ENCODE data around the gene TMEM30B. TPM values are rescaled to one million over a fixed set of nuclear protein-coding genes. Genes with fewer than 3 reads are reported as not detected.

The TMEM30B gene
- total RNA-seq, 4 donors from 2014 or later = 2.0 to 3.4 (median 2.8) TPM

DNA sequence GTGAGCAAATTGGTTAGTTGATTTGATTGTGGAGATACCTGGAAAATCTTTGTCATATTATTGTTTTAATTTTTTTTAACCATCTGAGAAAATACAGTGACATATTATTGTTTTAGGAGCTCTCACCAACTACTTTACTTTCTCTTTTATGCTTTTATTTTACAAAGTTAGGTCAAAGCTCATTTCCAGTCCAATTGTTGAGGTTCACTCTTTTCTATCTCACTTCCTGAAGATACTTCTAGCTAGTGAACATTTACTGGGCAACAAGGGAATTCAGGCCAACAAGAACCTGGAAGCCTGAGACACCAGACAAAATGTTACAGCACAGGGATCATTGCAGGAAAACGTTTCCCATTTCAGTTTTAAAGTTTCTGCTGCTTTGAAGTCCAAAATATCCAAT is 3.9 kb downstream of the TMEM30B start:
- TF ChIP-seq, protein P1, sequence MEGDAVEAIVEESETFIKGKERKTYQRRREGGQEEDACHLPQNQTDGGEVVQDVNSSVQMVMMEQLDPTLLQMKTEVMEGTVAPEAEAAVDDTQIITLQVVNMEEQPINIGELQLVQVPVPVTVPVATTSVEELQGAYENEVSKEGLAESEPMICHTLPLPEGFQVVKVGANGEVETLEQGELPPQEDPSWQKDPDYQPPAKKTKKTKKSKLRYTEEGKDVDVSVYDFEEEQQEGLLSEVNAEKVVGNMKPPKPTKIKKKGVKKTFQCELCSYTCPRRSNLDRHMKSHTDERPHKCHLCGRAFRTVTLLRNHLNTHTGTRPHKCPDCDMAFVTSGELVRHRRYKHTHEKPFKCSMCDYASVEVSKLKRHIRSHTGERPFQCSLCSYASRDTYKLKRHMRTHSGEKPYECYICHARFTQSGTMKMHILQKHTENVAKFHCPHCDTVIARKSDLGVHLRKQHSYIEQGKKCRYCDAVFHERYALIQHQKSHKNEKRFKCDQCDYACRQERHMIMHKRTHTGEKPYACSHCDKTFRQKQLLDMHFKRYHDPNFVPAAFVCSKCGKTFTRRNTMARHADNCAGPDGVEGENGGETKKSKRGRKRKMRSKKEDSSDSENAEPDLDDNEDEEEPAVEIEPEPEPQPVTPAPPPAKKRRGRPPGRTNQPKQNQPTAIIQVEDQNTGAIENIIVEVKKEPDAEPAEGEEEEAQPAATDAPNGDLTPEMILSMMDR (IDR thresholded peaks at IDR 0.05; ENCODE audit: low read depth) = no peak

DNA sequence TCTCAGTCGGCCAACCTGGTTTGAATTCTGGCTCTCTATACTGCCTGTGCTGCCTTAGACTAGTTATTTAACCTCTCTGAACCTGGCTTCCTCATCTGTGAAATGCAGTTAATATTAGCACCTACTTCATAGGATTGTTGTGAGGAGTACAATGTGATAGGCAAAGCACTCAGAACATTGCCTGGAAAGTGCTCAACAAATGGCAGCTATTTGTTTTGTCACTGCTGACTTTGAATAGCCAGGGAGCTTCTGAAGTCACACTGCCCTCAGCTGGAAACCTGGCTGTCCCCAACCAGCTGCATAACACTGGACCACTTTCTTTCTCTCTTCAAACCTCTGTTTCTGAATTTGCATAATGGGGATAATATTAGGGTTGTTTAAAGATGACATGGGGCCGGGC is 9.6 kb downstream of the TMEM30B start:
- TF ChIP-seq, protein P1 (IDR thresholded peaks at IDR 0.05; ENCODE audit: low read depth) = no peak

DNA sequence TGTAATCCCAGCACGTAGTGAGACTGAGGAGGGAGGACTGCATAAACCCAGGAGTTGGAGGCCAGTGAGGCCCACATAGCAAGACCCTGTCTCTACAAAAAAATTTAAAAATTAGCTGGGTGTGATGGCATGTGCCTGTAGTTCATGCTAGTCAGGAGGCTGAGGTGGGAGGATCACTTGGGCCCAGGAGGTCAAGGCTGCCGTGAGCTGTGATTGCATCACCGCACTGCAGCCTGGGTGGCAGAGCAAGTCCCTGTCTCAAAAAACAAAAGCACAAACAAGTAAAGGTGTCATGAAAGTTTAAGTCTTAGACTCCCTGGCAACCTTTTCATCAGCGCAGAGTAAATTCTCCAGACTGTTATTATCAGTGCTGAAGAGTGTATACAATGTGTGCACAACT is 10.4 kb downstream of the TMEM30B start:
- TF ChIP-seq, protein P1 (IDR thresholded peaks at IDR 0.05; ENCODE audit: low read depth) = no peak

DNA sequence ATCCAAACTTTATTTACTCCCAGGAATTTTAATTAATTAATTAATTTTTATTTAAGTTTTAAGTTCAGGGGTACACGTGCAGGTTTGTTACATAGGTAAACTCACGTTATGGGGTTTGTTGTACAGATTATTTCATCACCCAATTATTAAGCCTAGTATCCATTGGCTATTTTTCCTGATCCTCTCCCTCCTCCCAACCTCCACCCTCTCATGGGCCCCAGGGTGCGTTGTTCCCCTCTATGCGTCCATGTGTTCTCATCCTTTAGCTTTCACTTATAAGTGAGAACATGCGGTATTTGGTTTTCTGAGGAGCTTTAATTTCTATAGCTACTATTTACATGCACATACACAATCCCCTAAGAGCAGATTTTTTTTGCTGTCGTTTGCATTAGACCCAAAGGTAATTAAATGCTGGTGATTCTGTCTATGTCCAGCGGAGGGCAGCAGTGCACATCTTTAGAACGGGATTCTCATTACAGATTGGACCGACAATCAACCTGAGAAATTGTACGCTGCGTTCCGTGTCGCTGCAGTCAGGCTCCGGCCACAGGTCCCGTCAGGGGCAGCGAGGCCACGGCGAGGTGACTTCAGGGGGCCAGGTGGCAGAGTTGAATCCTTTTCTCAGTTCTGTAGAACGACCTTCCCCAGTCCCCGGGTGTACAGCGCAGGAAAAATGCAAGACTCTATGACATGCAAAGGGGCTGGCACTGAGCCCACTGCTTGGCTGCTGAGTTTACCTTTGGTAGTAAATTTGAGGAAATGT is 11.6 kb downstream of the TMEM30B start:
- TF ChIP-seq, protein P1 (IDR thresholded peaks at IDR 0.05; ENCODE audit: low read depth) = no peak

DNA sequence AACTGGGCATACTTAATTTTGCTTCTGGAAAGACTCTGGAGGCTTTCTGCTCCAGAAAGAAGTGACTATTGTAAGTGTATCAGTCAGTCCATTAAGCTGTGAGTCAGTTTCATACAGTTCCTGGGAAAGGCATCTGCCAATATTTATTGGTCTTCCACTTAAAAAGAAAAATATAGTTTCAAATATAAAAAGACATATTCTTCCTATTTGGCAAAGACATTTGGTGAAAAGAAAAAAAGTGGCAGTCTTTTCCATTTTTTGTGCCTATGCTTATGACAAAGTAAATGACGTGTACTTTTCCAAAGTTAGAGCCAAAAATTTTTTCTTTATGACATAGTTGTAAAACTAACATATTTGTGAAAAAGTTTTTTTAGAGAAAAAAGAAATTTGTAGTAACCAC is 12.3 kb downstream of the TMEM30B start:
- TF ChIP-seq, protein P1 (IDR thresholded peaks at IDR 0.05; ENCODE audit: low read depth) = no peak

DNA sequence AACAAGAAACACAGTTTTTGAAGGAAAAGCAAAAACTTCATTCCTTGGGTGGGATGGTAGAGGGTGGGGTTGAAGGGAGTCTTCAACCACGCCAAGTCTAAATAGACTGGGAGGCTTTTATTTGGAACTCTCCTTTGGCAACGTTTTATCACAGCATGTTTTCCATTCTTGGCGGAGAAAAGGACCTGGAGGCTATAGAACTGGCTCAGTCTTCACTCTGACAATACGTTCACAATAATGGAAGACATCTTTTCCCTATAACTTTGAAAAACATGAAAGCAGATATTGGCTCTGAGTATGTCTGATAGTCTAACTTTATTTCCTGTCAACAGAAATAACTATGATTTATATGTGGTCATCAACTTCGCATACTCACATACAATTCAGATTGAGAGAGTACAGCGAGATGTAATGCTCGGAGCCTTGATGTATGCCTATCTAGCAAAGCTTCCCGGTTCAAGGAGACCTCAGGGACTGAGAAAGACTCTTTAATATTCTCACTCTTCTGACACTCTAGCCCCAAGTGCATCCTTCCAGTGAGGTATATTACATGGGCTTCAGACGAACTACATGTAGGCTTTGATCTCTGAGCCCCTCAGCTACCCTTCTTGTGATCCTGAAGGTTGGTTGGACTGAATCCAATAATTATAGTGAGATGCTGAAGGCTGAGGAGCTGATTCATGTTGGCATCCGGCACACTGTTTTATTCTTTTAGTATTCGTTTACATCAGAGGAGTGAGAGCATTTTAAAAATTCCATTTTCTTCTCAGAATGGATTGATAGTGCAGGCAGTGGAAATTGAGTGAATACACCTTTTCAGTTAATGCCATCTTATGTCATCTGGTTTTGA is 14.0 kb downstream of the TMEM30B start:
- TF ChIP-seq, protein P1 (IDR thresholded peaks at IDR 0.05; ENCODE audit: low read depth) = no peak

DNA sequence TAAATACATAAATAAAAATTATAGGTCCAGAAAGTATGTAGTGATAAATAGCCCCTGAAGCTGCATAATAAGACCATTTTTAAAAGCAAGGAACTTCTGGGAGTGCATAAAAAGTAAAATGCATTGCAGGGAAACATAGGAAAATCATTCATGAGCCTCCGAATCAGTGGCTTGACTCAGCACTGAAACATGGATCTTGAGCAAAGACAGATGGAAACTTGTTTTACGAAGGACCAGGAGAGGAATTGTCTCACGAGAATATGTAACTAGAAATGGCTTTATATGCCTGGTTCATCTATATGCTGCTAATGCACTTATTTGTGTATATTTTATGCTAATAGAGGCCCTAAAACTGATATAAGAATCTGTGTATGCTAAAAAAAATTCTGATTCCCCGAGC is 14.7 kb downstream of the TMEM30B start:
- TF ChIP-seq, protein P1 (IDR thresholded peaks at IDR 0.05; ENCODE audit: low read depth) = no peak

Measured in subcutaneous adipose tissue (tissue), 4 donors.